ENCODE measurements around the gene CARS2. TPM values are rescaled to one million over a fixed set of nuclear protein-coding genes. Genes with fewer than 3 reads are reported as not detected.
A peak's percentile ranks its signal among the peaks of the same experiment; 100 is the strongest.
"Not testable (repeated sequence)": the region's sequence is repeated elsewhere in the genome, so short reads cannot be mapped to it uniquely, and the experiment has no call there.

Gene CARS2
- total RNA-seq, 2 experiments from 2014 or later: 52.1 to 55.8 TPM

DNA sequence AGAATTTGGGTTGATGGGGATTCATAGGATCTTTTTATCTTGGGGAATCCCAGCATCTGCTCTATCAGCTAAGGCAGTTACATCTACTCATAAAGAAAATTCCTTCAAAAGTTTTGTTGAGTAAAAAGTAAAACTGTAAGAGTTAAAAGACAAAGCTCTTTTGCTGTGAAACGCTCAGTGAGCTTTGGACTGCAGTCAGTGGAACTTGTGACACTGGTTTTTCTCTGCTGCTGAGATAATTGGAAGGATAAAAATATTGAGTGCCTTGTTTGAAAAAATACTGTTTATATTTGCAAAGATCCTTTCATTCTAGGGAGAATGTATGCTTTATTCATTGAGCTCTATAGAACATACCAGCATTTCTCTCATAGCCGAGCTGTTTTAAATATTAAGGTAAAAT, 85.3 kb downstream of the CARS2 start:
- Mint-ChIP-seq H3K27ac (no peak overlapping the region), H3K36me3 (ENCODE audit: low read depth) (peaks cover 20% of the 10 kb centered on the region), H3K4me1 (peaks cover 38% of the 10 kb centered on the region), H3K9me3 (ENCODE audit: low read depth) (no peaks in the 10 kb centered on the region), H3K27me3 (no peaks in the 10 kb centered on the region), H3K4me3 (no peak overlapping the region)
- intact Hi-C loops (cut with DNase I, micrococcal nuclease): no loop called here
- ChIA-PET CTCF (interaction anchor here (0.9 kb wide), 1 partner anchor 26 kb away, joined by 3 read pairs; no protein-coding TSS in a partner anchor), POLR2A (no interaction called here)
- ATAC-seq (no peak), DNase-seq (no peak)

DNA sequence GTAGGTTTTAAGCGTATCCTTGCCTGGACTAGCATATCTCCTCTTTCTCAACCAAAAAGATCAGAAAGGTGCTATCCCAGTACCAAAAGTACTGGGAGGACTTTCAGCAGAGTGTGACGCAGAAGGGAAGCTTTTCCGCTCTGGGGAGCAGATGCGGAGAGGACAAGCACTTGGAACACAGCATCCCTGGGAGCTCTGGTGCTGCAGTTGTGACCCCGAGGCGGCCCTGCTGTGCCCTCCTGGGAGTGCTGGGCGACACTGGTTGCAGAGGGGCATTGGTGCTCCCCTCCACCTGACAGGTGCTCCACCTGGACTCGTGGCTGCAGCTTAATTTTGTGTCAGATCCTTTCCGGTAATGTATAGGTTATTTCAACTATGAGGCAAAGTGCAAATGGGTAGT, 87.1 kb downstream of the CARS2 start:
- DNase-seq (no peak), ATAC-seq (no peak)
- Mint-ChIP-seq H3K4me3 (no peak overlapping the region), H3K4me1 (peaks cover 43% of the 10 kb centered on the region), H3K36me3 (ENCODE audit: low read depth) (peaks cover 24% of the 10 kb centered on the region), H3K27me3 (no peaks in the 10 kb centered on the region), H3K9me3 (ENCODE audit: low read depth) (no peaks in the 10 kb centered on the region), H3K27ac (no peak overlapping the region)
- ChIA-PET CTCF (interaction anchor here (1.6 kb wide), 1 partner anchor 11 kb away, joined by 6 read pairs; no protein-coding TSS in a partner anchor), POLR2A (no interaction called here)
- intact Hi-C loops (cut with DNase I, micrococcal nuclease): loop anchor here (10.0 kb wide), 2 partner anchors 164 to 566 kb away; no protein-coding TSS in a partner anchor

DNA sequence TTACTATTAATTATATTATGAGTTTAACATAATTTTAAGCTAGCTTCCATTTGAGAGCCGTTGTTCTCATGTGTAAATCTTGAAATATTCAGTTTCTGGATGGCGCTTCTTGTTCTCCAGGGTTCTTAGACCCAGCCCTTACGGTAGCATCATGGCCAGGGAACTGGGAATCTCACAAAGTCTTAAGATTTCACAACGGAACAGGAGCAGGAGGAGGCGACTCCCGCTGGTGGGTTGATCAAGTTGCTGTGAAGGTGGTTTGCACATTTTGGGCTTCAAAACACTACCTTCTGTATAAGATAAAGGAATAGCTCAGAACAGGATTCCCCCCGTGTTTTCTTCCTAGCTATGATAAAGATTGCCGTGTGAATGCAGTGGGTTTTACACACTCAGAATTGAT, 87.7 kb downstream of the CARS2 start:
- ATAC-seq (no peak), DNase-seq (no peak)
- H3K27me3 Mint-ChIP-seq: no peaks in the 10 kb centered on the region
- H3K9me3 Mint-ChIP-seq (ENCODE audit: low read depth): no peaks in the 10 kb centered on the region
- ChIA-PET CTCF (interaction anchor here (1.6 kb wide), 1 partner anchor 11 kb away, joined by 6 read pairs; no protein-coding TSS in a partner anchor), POLR2A (no interaction called here)
- H3K36me3 Mint-ChIP-seq (ENCODE audit: low read depth): peaks cover 21% of the 10 kb centered on the region
- no peak overlapping the region for H3K4me3 Mint-ChIP-seq
- peaks cover 43% of the 10 kb centered on the region for H3K4me1 Mint-ChIP-seq
- H3K27ac Mint-ChIP-seq: no peak overlapping the region
- intact Hi-C loops (cut with DNase I, micrococcal nuclease): loop anchor here (10.0 kb wide), 2 partner anchors 163 to 567 kb away; no protein-coding TSS in a partner anchor

DNA sequence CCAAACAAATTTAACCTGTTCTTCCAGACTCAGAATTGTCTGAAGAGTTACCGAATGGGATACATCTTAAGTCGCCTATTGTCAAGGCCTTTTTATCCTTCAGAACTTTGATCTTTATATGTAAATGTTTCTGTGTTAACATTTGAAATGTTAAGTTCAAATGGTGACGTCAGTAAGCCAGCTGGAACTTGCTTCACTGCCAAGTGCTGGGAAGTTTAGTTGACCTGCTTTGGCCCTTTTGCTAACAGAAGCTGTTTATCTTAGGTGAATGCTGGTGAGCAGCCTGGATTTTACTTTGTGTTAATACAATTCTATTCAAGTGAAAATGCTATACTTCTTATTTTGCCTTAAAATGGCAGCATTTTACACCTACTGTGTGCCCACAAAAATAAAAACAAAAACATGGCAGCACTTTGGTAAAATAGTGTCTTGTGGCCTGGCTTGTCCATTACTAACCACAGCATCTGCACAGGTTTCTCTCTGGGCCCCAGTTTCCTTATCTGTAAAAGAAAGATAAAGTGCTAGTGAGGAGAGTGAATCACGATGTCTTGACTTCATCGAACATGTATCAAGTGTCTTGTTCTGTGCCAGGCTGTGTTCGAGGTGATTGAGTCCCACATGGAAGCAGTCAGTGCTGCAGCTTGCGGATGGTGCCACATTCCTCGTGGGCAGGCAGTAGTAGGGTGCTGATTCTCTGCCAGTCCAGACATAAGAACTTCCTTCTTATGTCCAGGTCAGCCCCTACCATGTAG, 88.4 kb downstream of the CARS2 start:
- H3K9me3 Mint-ChIP-seq (ENCODE audit: low read depth): no peaks in the 10 kb centered on the region
- no peak for ATAC-seq
- intact Hi-C loops (cut with DNase I, micrococcal nuclease): loop anchor here (10.0 kb wide), 2 partner anchors 163 to 567 kb away; no protein-coding TSS in a partner anchor
- CTCF ChIA-PET: interaction anchor here (1.6 kb wide), 1 partner anchor 12 kb away, joined by 6 read pairs; no protein-coding TSS in a partner anchor
- POLR2A ChIA-PET: no interaction called here
- peak overlapping the region; percentile 88 for H3K4me3 Mint-ChIP-seq
- no peak for DNase-seq
- H3K4me1 Mint-ChIP-seq: peaks cover 43% of the 10 kb centered on the region
- H3K36me3 Mint-ChIP-seq (ENCODE audit: low read depth): peaks cover 16% of the 10 kb centered on the region
- no peak overlapping the region for H3K27ac Mint-ChIP-seq
- H3K27me3 Mint-ChIP-seq: no peaks in the 10 kb centered on the region

DNA sequence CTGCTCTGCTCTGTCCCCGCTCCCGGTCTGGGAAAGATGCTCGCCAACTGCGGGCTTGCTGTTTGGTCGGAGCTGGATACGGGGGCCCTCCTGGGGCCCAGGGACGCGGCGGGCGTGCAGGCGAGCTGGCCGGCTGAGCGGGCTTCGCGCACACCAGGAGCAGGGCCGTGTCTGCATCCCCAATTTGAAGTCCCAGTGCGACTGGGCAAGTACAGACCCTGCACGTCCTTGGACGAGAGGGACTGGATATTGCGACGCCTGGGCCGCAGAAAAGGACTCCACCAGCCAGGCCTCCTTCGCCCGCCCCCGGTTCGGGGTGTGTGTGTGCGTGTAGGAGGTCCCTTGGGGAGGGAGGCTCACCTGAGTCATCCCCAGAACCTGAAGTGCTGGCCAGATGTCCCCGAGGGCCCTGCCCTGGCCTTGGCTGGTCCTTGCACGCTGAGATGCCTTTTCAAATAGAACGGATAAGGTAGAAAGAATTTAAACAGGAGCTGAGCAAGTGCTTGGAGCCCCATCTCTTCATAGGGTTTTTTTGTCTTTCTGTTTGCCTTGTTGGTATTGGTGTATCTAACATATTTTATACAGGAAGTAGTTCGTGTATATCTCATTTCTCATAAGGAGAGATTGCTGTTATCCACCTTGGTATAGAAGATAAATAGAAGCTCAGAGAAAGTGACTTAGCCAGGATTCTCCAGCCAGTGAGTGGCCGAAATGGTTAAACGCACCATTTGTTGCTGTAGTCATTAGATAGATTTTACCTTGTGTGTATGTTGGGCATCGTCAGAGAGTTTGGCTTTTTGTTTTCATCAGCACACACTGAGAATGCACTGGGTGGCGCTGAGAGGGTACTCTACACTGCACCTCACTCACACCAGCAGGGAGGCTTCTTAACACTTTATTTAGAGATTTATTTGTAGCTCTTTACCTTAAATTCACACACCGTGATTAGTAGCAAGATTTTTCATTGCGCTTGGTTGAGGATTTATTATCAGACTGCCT, 89.5 kb downstream of the CARS2 start:
- ATAC-seq (peak; percentile 46), DNase-seq (peak; percentile 70)
- intact Hi-C loops (cut with DNase I, micrococcal nuclease): loop anchor here (1.0 to 10.0 kb wide), 3 partner anchors 99 to 568 kb away; no protein-coding TSS in a partner anchor
- Mint-ChIP-seq H3K36me3 (ENCODE audit: low read depth) (peaks cover 14% of the 10 kb centered on the region), H3K4me3 (peak overlapping the region; percentile 88), H3K9me3 (ENCODE audit: low read depth) (no peaks in the 10 kb centered on the region), H3K27me3 (no peaks in the 10 kb centered on the region), H3K27ac (peak overlapping the region; percentile 80), H3K4me1 (peaks cover 41% of the 10 kb centered on the region)
- ChIA-PET POLR2A (no interaction called here), CTCF (interaction anchor here (1.2 kb wide), 1 partner anchor 8 kb away, joined by 3 read pairs; no protein-coding TSS in a partner anchor)

DNA sequence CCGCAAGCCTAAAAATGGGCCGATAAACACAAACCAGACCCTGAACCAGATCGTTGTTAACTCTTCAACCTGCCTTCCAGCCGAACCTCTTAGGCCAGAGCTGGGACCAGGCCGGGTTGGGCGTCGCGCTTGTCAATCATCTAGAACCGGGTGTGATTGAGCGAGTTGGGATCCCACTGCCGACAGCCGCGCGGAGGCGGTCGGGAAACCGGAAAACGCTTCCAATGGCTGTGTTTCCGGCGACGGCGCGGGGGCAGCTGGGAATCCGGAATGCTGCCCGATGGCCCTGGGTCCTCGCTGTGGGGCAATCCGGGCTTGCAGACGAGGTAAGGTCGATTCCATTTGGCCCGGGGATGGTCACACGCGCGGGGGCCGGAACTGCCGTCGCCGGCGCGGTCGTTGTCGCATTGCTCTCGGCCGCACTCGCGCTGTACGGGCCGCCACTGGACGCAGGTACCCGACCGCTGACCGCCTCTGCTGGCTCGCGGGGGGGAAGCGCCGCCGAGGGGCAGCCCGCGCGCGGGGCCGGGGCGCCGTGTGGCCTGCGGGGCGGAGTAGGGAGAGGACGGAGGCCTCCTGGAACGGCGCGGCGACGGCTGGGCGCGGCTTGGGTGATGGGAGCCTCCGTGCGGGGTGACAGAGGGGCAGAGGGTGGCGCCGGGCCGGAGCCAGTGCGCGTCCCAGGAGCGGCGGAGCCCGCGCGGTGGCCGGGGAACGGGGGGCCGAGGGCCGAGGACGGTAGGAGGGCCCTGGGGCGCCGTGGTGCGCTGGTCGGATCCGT, 90.4 kb downstream of the CARS2 start, which contains the start of gene NAXD:
Gene NAXD (plus strand): TSS at position 224 of the 781 bp plus-strand sequence. CDS start 57 bp downstream, at position 281.
- peak within 1 kb of the TSS; percentile 88 for H3K4me3 Mint-ChIP-seq
- peak; percentile 92 for DNase-seq
- ChIA-PET CTCF (interaction anchor here (0.6 to 1.2 kb wide), 4 partner anchors 9 to 540 kb away, joined by 3 read pairs; no protein-coding TSS in a partner anchor), POLR2A (interaction anchor here (1.0 kb wide), 1 partner anchor 97 kb away, joined by 4 read pairs; no protein-coding TSS in a partner anchor)
- no peaks in the 10 kb centered on the region for H3K9me3 Mint-ChIP-seq (ENCODE audit: low read depth)
- peaks cover 14% of the 10 kb centered on the region for H3K36me3 Mint-ChIP-seq (ENCODE audit: low read depth)
- no peaks in the 10 kb centered on the region for H3K27me3 Mint-ChIP-seq
- ATAC-seq: peak; percentile 94
- peaks cover 41% of the 10 kb centered on the region for H3K4me1 Mint-ChIP-seq
- H3K27ac Mint-ChIP-seq: peak within 1 kb of the TSS; percentile 96
- intact Hi-C loops (cut with DNase I, micrococcal nuclease): loop anchor here (1.0 to 10.0 kb wide), 9 partner anchors 54 to 569 kb away; partner anchors contain the start of genes RAB20 (in 2 of the 2), ANKRD10 (in 1 of the 2), CARS2 (in 1 of the 2) and ING1 (in 1 of the 2)

DNA sequence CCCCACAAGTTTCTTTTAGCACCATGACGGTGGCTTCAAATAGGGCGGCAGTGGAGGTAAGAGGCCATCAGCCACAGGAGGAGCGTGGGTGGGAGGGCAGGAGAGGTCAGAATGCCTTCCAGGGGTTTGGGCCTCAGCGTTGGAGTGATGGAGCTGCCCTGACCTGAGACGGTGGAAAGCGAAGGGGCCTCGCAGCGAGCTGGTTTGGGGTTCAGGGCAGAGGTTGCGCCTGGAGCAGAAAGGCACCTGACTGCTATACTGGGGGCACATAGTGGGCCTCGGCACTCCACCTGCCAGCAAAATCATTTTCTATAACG, 91.0 kb downstream of the CARS2 start:
- peak; percentile 14 for DNase-seq
- ATAC-seq: no peak
- Mint-ChIP-seq H3K4me3 (peak overlapping the region; percentile 88), H3K4me1 (peaks cover 38% of the 10 kb centered on the region), H3K27ac (peak overlapping the region; percentile 96), H3K27me3 (no peaks in the 10 kb centered on the region), H3K36me3 (ENCODE audit: low read depth) (peaks cover 14% of the 10 kb centered on the region), H3K9me3 (ENCODE audit: low read depth) (no peaks in the 10 kb centered on the region)
- intact Hi-C loops (cut with DNase I, micrococcal nuclease): loop anchor here (1.0 to 10.0 kb wide), 8 partner anchors 54 to 570 kb away; partner anchors contain the start of genes RAB20 (in 2 of the 2), ANKRD10 (in 1 of the 2), CARS2 (in 1 of the 2) and ING1 (in 1 of the 2)
- ChIA-PET POLR2A (interaction anchor here (1.0 kb wide), 1 partner anchor 97 kb away, joined by 4 read pairs; no protein-coding TSS in a partner anchor), CTCF (interaction anchor here (0.6 to 0.7 kb wide), 2 partner anchors 33 to 541 kb away, joined by 3 read pairs; no protein-coding TSS in a partner anchor)

DNA sequence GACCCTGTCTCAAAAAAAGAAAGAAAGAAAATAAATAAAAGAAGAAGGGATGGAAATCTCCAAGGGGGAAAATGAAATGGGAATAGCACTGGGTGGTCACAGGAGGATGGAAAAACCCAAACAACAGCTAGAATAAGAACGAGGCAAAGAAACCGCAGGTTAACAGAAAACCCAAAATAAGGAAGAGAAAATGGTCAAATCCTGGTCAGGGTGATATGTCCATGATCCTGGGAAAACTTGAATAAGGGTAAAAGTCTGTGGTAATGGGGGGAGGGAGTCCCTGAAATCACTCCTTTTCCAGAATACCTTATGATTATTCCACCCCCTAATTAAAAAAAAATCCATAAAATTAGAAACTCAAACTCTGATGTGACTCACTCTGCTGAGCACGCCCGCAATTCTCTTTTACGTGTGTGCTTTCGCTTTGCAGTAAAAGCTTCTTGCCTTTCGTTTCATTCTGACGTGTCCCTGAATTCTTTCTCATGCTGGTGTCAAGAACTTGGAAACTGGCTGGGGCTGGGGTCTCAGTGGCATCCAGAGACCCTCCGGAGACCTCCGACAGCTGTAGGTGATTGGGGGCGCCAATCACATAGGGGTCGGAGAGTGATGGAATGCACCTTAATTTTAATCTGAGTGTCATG, 94.8 kb downstream of the CARS2 start:
- H3K27ac Mint-ChIP-seq: no peak overlapping the region
- H3K4me3 Mint-ChIP-seq: no peak overlapping the region
- H3K36me3 Mint-ChIP-seq (ENCODE audit: low read depth): peaks cover 6% of the 10 kb centered on the region
- H3K27me3 Mint-ChIP-seq: no peaks in the 10 kb centered on the region
- H3K9me3 Mint-ChIP-seq (ENCODE audit: low read depth): no peaks in the 10 kb centered on the region
- ChIA-PET POLR2A (interaction anchor here (0.7 kb wide), 1 partner anchor 9 kb away, joined by 3 read pairs; no protein-coding TSS in a partner anchor), CTCF (interaction anchor here (0.6 kb wide), 1 partner anchor 18 kb away, joined by 3 read pairs; no protein-coding TSS in a partner anchor)
- ATAC-seq (no peak), DNase-seq (peak; percentile 43)
- H3K4me1 Mint-ChIP-seq: peaks cover 9% of the 10 kb centered on the region
- intact Hi-C loops (cut with DNase I, micrococcal nuclease): loop anchor here (10.0 kb wide), 2 partner anchors 156 to 574 kb away; no protein-coding TSS in a partner anchor

DNA sequence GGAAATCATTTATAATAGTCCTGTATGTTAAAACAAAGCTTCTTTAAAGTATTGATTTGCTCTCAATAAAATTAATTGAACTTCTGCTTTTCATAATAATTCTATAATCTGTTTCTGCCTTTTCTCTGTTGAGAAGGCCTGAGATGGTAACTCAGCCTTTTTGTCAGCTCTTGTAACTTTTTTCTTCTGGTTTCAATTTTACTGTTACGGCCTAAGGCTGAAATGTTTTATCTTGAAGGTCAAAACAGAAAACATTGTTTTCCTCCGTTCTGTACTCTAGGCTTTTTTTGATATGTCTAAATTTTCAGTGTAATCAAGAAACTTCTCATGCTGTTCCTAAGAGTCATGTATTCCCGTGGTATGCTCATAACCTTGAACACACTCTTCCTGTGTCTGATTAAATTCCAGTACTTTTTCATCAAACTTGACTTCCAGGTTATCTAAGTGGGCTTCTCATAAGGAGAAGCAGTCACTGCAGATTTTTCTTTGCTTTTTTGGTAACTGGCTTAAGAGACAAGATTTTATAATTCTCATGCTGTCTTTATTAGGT, 98.2 kb downstream of the CARS2 start:
- ChIA-PET CTCF (no interaction called here), POLR2A (no interaction called here)
- no peak for ATAC-seq
- no peaks in the 10 kb centered on the region for H3K36me3 Mint-ChIP-seq (ENCODE audit: low read depth)
- no peak overlapping the region for H3K4me3 Mint-ChIP-seq
- intact Hi-C loops (cut with DNase I, micrococcal nuclease): no loop called here
- no peaks in the 10 kb centered on the region for H3K9me3 Mint-ChIP-seq (ENCODE audit: low read depth)
- no peak overlapping the region for H3K27ac Mint-ChIP-seq
- H3K4me1 Mint-ChIP-seq: peaks cover 4% of the 10 kb centered on the region
- no peak for DNase-seq
- H3K27me3 Mint-ChIP-seq: no peaks in the 10 kb centered on the region

DNA sequence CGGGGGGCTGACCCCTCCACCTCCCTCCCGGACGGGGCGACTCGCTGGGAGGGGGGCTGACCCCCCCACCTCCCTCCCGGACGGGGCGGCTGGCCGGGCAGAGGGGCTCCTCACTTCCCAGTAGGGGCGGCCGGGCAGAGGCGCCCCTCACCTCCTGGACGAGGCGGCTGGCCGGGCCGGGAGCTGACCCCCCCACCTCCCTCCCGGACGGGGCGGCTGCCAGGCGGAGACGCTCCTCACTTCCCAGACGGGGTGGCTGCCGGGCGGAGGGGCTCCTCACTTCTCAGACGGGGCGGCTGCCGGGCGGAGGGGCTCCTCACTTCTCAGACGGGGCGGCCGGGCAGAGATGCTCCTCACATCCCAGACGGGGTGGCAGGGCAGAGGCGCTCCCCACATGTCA, 99.6 kb downstream of the CARS2 start:
- H3K9me3 Mint-ChIP-seq (ENCODE audit: low read depth); POLR2A ChIA-PET; intact Hi-C loops (cut with DNase I, micrococcal nuclease); H3K27me3 Mint-ChIP-seq; H3K4me3 Mint-ChIP-seq; DNase-seq; H3K27ac Mint-ChIP-seq; ATAC-seq; H3K36me3 Mint-ChIP-seq (ENCODE audit: low read depth); H3K4me1 Mint-ChIP-seq; CTCF ChIA-PET: not testable (repeated sequence)

All from activated CD4-positive, alpha-beta T cell treated with anti-CD3 and anti-CD28 coated beads for 36 hours (primary cell).